DOHH2 (cell line): ENCODE measurements around the gene HIPK2.

Experiments used
- EZH2phosphoT487 ChIP-seq: fragments of 200-600 bp; sonication (generic); IDR thresholded peaks from 2 replicates; pipeline ENCODE4 v1.6.1; 2017; ENCODE audit warnings: borderline replicate concordance, mild to moderate bottlenecking, antibody characterized with exemption, low read length, moderate library complexity, mixed read lengths
- TF ChIP-seq, protein P1 (sequence below): fragments of 200-600 bp; sonication (generic); IDR thresholded peaks from one replicate; pipeline ENCODE4 v1.5.1; 2014; ENCODE audit warnings: antibody characterized with exemption, mild to moderate bottlenecking, low read depth, low read length; ENCODE audit not compliant: poor library complexity, severe bottlenecking

DNA sequence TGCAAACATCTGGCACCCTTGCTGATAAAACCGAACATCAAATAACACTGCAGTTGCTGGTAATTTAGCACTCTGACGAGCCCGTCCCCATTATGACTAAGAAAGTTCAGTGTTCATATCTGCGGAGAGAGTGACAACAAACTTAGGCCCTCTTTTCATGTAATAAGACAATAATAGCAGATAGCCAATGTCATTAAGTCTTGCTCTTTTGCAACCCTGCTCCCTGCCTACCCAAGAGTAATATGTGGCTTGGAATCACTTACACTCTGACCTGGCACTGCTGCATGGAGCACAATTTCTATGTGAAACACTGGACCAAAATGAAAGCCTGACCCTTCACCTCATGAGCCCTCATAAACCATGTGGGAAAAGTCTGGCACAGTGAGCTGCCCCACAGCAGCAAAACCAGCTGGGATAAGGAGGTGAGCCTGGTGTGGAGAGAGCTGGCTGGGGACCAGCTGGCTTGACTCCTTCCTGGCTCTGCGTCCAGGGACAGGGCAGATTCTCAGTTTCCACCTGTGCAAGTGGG lies 86.5 kb downstream of the HIPK2 start:
- TF ChIP-seq, protein P1, sequence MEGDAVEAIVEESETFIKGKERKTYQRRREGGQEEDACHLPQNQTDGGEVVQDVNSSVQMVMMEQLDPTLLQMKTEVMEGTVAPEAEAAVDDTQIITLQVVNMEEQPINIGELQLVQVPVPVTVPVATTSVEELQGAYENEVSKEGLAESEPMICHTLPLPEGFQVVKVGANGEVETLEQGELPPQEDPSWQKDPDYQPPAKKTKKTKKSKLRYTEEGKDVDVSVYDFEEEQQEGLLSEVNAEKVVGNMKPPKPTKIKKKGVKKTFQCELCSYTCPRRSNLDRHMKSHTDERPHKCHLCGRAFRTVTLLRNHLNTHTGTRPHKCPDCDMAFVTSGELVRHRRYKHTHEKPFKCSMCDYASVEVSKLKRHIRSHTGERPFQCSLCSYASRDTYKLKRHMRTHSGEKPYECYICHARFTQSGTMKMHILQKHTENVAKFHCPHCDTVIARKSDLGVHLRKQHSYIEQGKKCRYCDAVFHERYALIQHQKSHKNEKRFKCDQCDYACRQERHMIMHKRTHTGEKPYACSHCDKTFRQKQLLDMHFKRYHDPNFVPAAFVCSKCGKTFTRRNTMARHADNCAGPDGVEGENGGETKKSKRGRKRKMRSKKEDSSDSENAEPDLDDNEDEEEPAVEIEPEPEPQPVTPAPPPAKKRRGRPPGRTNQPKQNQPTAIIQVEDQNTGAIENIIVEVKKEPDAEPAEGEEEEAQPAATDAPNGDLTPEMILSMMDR = no peak
- TF ChIP-seq EZH2phosphoT487 = no peak
